ENCODE measurements around the gene OR10A6.

OR10A6 gene

DNA sequence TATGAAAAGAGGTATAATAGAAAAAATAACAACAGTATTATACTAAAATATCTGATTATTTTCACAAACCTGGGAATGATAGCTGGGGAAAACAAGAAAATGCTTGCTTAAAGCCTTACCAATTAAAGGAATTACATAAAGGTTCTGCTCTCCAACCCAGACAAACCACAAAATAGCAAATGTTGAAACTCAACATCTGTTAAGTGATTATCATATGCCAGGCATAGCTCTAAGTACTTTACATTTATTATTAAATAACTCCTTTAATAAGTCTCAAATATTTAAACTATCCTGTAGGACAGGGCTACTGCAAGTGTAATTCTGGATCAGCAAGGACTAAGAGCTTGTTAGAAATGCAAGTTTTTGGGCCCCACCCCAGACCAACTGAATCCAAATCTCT is 20.1 kb downstream of the OR10A6 start:
- Histone ChIP-seq H3K36me3 (no peaks in the 10 kb centered on the region), H3K4me2 (no peak overlapping the region), H3K27me3 (no peaks in the 10 kb centered on the region), H3K27ac (no peak overlapping the region), H3K4me3 (no peak overlapping the region), H4K20me1 (no peaks in the 10 kb centered on the region), H3K9ac (no peak overlapping the region), H3K4me1 (no peaks in the 10 kb centered on the region), H3K9me3 (no peaks in the 10 kb centered on the region)
- TF ChIP-seq Cebpa-rat (IDR thresholded peaks at IDR 0.05), result no peak

DNA sequence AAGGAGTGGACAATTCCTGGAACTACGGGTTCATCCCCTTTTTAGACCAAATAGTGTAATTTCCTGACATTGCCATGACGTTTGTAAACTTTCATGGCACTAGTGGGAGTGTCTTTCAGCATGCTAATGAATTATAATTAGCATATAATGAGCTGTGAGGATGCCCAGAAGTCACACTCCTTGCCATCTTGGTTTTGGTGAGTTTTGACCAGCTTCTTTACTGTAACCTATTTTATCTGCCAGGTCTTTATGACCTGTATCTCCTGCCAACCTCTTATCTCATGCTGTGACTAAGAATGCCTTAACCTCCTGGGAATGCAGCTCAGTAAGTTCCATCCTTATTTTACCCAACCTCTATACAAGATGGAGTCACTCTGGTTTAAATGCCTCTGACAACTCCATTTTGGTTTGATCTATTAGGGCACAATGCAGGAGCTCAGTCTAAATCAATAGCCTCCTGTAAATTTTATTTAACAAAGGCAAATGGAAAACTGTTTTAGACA is 20.7 kb downstream of the OR10A6 start:
- Histone ChIP-seq H3K27me3 (no peaks in the 10 kb centered on the region), H3K27ac (no peak overlapping the region), H4K20me1 (no peaks in the 10 kb centered on the region), H3K9me3 (no peaks in the 10 kb centered on the region), H3K9ac (no peak overlapping the region), H3K4me1 (no peaks in the 10 kb centered on the region), H3K36me3 (no peaks in the 10 kb centered on the region), H3K4me3 (no peak overlapping the region), H3K4me2 (no peak overlapping the region)
- no peak for TF ChIP-seq Cebpa-rat (IDR thresholded peaks at IDR 0.05)

DNA sequence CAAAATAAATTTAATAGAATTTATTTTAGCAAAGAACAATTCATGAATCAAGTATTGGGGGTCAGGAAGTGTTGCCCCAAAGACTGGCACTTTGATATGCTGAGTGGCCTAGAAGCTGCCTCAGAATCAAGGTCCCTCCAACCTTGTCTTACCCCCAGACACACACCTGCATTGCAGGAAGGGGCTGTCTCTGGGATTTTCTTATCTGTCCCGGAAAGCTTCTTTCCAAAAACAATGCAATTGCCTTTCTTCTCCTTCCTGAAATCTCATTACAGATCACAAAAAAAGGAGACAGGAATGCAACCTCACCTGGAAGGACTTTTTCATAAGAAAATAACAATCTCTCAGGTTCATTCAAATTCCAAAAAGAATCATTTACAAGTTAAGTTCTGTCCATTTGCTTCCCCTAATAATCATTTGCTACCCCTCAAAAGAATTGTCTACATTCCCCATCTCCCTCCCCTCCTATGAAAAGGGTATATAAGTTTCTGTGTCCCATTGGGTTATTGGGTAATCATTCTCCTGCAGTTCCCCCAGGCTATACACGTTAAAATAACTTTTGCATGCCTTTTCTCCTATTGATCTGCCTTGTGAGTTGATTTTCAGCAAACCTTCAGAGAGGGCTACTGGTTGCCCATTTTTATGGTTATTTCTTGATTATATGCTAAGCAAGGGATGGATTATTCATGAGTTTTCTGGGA is 21.3 kb downstream of the OR10A6 start:
- Histone ChIP-seq H3K4me3 (no peak overlapping the region), H3K27me3 (no peaks in the 10 kb centered on the region), H3K4me2 (no peak overlapping the region), H3K27ac (no peak overlapping the region), H4K20me1 (no peaks in the 10 kb centered on the region), H3K9ac (no peak overlapping the region), H3K4me1 (no peaks in the 10 kb centered on the region), H3K36me3 (no peaks in the 10 kb centered on the region), H3K9me3 (no peaks in the 10 kb centered on the region)
- no peak for TF ChIP-seq Cebpa-rat (IDR thresholded peaks at IDR 0.05)

GRCh38 chr11:7907121-7907520 is 23.9 kb downstream of the OR10A6 start:
- Histone ChIP-seq H3K4me1 (no peaks in the 10 kb centered on the region), H3K27me3 (no peaks in the 10 kb centered on the region), H3K36me3 (no peaks in the 10 kb centered on the region), H4K20me1 (no peaks in the 10 kb centered on the region), H3K4me3 (no peak overlapping the region), H3K9me3 (no peaks in the 10 kb centered on the region), H3K9ac (no peak overlapping the region), H3K27ac (no peak overlapping the region), H3K4me2 (no peak overlapping the region)
- TF ChIP-seq Cebpa-rat (IDR thresholded peaks at IDR 0.05), result no peak

GRCh38 chr11:7906481-7906880 is 24.6 kb downstream of the OR10A6 start:
- H4K20me1 ChIP-seq, result no peaks in the 10 kb centered on the region
- no peak overlapping the region for H3K4me2 ChIP-seq
- H3K4me3 ChIP-seq, result no peak overlapping the region
- H3K36me3 ChIP-seq, result no peaks in the 10 kb centered on the region
- H3K27ac ChIP-seq, result no peak overlapping the region
- H3K9ac ChIP-seq, result no peak overlapping the region
- no peaks in the 10 kb centered on the region for H3K9me3 ChIP-seq
- no peak for TF ChIP-seq Cebpa-rat (IDR thresholded peaks at IDR 0.05)
- H3K27me3 ChIP-seq, result no peaks in the 10 kb centered on the region
- no peaks in the 10 kb centered on the region for H3K4me1 ChIP-seq

DNA sequence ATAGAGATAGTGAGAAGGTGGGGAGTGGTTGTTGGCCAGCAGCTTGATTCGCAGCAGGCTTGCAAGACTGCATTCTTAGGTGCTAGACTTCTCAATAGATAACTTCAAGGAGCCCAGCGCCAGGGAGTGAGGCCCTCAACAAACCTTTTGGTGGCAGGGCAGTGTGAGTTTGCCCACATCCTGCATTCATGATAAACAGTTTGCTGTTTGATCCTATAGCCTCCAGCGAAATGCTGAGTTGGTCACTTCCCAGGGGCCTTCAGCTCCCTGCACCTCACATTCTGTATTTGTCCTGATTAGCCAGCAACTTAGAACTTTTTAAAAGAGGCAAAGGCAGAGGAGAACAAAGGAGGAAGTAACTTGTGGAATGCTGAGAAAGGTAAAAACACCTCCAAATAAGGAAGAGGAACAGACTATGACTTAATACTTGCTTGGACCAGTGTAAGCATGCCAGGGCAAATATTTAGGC is 25.1 kb downstream of the OR10A6 start:
- TF ChIP-seq Cebpa-rat (IDR thresholded peaks at IDR 0.05), result no peak
- no peak overlapping the region for H3K27ac ChIP-seq
- H3K36me3 ChIP-seq, result no peaks in the 10 kb centered on the region
- H3K4me1 ChIP-seq, result no peaks in the 10 kb centered on the region
- H3K9me3 ChIP-seq, result no peaks in the 10 kb centered on the region
- H3K9ac ChIP-seq, result no peak overlapping the region
- no peak overlapping the region for H3K4me3 ChIP-seq
- no peaks in the 10 kb centered on the region for H4K20me1 ChIP-seq
- no peaks in the 10 kb centered on the region for H3K27me3 ChIP-seq
- no peak overlapping the region for H3K4me2 ChIP-seq

DNA sequence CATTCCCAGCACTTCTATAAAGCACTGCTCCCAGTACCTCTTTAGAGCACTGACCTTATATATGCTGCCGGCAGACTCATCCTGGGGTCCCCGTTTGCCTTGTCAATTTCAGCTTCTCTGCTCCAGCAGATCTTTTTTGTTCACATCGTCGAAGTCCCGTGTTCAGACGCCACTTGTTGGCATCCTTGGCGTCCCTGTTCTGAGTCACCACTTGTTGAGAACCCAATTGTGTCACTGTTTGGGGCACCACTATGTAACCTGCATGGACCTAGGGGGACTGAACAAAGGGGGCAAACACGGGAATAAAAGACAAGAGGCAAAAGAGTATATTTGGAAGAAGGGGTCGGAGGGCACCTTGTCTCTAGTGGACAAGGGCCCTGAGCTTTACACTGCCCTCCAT is 25.5 kb downstream of the OR10A6 start:
- no peaks in the 10 kb centered on the region for H3K9me3 ChIP-seq
- H3K9ac ChIP-seq, result no peak overlapping the region
- H3K4me3 ChIP-seq, result no peak overlapping the region
- H3K27me3 ChIP-seq, result no peaks in the 10 kb centered on the region
- H3K4me1 ChIP-seq, result no peaks in the 10 kb centered on the region
- H3K4me2 ChIP-seq, result no peak overlapping the region
- no peaks in the 10 kb centered on the region for H4K20me1 ChIP-seq
- H3K36me3 ChIP-seq, result no peaks in the 10 kb centered on the region
- no peak overlapping the region for H3K27ac ChIP-seq
- TF ChIP-seq Cebpa-rat (IDR thresholded peaks at IDR 0.05), result no peak

- no peak for TF ChIP-seq Cebpa-rat (IDR thresholded peaks at IDR 0.05)
- Histone ChIP-seq H3K4me3 (no peak overlapping the region), H3K27ac (no peak overlapping the region), H3K27me3 (no peaks in the 10 kb centered on the region), H3K9me3 (peaks cover 6% of the 10 kb centered on the region), H3K9ac (no peak overlapping the region), H4K20me1 (no peaks in the 10 kb centered on the region), H3K4me2 (no peak overlapping the region), H3K36me3 (no peaks in the 10 kb centered on the region), H3K4me1 (no peaks in the 10 kb centered on the region)
Observed at GRCh38 chr11:7904917-7905316, 26.2 kb downstream of the OR10A6 start.

DNA sequence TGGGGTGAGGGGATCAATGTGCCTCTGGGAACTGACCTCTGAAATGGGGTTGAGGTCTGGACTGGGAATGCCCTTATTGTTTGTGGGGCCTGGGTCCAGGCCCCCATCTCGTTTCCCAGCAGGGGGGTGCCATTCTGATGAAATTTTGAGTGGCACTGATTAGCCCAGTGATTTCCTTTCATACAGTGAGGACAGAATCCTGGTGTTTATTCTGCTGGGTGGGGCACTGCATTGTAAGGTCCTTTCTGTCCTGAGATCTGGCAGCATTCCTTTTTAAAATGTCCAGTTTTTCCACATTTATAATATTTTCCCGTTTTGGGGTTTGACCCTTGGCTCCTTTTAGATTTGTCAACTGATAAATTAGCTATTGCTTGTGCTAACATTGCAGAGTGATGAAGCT is 27.1 kb downstream of the OR10A6 start:
- Histone ChIP-seq H3K27me3 (no peaks in the 10 kb centered on the region), H3K9ac (no peak overlapping the region), H3K4me3 (no peak overlapping the region)

DNA sequence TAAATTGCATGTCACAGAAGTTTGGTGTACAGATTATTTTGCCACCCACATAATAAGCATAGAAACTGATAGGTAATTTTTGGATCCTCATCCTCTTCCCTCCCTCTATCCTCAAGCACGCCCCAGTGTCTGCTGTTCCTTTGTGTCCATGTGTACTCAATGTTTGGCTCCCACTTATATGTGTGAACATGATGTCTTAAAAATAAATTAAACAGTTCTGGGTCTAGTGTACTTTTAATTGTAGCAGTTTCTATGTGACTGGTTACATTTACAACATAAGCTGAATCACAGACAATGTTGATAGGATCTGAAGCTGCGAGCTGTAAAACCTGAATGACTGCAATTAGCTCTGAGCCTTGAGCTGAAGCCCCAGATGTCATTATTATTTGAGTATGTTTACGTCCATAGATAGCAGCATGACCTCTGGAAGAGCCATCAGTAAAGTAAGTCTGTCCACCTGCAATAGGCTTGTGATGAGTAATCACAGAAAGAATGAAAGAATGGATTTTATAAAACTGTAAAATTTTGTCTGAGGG is 29.7 kb downstream of the OR10A6 start:
- Histone ChIP-seq H3K27ac (no peak overlapping the region), H3K4me1 (no peaks in the 10 kb centered on the region), H3K9ac (no peak overlapping the region), H3K36me3 (no peaks in the 10 kb centered on the region), H3K9me3 (peaks cover 22% of the 10 kb centered on the region), H3K4me2 (no peak overlapping the region), H3K27me3 (no peaks in the 10 kb centered on the region), H3K4me3 (no peak overlapping the region), H4K20me1 (no peaks in the 10 kb centered on the region)
- TF ChIP-seq Cebpa-rat (IDR thresholded peaks at IDR 0.05), result no peak

More for the DNA sequence above, 27.1 kb downstream of the OR10A6 start:
- no peaks in the 10 kb centered on the region for H3K36me3 ChIP-seq
- peaks cover 15% of the 10 kb centered on the region for H3K9me3 ChIP-seq
- no peak overlapping the region for H3K27ac ChIP-seq
- TF ChIP-seq Cebpa-rat (IDR thresholded peaks at IDR 0.05), result no peak
- H3K4me1 ChIP-seq, result no peaks in the 10 kb centered on the region
- H4K20me1 ChIP-seq, result no peaks in the 10 kb centered on the region
- no peak overlapping the region for H3K4me2 ChIP-seq

Data from BLaER1 (cell line).